HCEC 1CT (cell line): Measurements from ENCODE around the gene STMN3.

Source experiments
- DNase-seq: peaks from one replicate; pipeline ENCODE4 v3.0.0-alpha.2; 2017

Gene STMN3

DNA sequence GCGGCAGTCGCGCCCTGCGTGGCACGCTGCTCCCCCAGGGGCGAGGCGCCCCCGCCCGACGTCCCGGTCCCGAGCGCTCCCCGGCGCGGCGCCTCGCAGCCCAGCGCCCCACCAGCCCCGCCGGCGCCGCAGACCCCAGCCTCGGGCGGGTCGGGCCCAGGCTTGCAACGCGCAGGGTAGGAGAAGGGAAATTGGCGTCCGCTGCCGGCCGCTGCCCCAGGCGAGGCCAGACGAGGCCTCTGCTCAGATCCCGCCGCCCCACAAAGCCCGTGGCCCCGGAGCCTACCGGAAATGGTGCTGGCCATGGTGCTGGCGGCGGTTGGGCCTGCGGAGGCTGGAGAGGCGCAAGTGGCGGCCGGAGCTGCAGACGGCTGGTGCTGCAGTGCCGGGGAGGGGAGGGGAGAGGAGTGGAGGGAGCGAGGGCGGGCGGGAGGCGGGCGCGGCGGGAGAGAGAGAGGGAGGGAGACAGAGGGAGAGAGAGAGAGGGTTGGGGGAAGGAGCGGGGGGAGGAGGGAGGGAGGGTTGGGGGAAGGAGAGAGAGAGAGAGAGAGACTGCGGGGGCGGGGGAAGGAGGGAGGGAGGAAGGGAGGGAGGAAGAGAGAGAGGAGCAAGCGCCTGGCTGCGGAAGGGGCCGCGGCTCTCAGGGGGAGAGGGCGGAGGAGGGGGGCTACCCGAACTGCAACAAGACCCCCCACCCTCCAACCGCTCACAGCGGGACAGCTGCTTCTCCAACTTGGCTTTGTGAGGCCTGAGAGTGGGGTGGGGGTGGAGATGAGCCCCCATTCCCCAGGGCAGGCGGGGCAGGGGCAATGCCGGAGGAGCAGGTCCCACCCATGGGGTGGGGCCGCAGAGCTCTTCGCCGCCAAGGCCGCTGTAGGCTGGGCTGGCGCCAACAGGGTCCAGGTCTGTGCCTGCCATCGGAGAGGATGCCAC lies at the start of gene STMN3:
STMN3 (minus strand) TSS at position 384 of the 933 bp plus-strand sequence; CDS start at position 305, 79 bp downstream.
- peak; percentile 73 for DNase-seq

DNA sequence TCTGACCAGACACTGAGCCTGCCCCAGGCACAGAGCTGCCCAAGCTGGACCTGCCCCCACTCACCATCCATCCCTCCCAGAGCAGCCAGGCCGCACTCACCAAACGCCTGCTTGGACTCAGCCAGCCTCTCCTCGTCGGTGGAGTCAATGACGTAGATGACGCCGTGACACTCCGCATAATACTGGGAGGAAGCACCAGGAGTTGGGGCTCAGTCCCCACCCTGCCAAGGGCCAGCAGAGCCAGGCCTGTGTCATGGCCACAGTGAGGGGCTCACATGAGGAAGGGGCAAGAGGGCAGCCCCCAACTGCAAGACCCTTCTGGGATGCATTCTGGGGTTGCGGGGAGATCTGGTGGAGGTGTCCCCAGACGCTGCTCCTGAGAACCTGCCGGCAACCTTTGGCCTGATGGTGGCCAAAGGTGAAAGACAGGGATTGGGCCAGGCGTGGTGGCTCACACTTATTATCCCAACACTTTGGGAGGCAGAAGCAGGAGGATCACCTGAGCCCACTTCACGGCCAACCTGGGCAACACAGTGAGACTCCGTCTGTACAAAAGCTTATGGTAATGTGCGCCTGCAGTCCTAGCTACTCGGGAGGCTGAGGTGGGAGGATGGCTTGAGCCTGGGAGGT lies 48.9 kb upstream of the STMN3 start:
- DNase-seq, result no peak

DNA sequence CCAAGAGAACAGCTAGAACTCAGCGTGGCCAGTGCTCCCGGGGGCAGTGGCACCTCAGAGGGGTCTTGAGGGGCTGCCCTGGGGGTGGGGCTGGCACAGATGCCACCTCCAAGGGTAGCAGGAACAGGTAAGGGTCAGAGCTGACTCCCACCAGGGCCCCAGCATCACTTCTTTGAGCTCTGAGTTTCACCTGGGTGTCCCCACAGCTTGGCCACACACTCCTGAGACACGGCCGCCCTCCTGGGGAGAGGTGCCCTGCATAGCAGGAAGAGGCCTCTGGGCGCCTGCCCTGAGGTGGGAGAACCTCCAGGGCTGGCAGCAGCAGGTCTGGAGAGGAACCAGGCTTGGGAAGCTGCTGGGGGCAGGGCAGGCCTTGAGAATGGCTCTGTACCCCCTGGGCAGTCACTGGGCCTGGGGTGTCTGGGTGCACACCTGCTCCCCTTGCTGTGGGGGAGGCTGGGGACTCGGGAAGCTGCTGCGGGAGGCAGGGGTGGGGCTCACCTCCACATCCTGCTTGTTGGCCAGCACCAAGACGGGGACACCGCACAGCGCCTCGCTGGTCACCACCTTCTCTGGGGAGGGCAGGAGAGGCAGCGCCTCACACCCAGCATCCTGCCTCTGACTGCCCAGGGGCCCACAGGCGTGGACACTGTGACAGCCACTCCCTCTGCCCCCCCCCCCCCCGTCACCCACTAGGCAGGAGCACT lies 48.3 kb upstream of the STMN3 start:
- no peak for DNase-seq

DNA sequence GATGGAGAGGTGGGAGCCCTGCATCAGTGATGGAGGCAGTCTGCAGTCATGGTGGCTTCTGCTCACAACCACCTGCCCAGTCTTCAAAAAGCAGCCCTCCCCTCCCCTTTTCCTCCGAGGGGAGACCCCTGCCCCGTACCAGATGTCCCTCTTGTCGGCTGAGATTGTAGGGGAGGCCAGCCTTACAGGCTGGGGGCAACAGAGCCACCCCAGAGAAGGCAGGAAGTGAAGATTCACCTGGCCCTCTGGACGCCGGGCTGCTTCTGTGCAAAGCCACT lies 47.8 kb upstream of the STMN3 start:
- DNase-seq, result no peak

DNA sequence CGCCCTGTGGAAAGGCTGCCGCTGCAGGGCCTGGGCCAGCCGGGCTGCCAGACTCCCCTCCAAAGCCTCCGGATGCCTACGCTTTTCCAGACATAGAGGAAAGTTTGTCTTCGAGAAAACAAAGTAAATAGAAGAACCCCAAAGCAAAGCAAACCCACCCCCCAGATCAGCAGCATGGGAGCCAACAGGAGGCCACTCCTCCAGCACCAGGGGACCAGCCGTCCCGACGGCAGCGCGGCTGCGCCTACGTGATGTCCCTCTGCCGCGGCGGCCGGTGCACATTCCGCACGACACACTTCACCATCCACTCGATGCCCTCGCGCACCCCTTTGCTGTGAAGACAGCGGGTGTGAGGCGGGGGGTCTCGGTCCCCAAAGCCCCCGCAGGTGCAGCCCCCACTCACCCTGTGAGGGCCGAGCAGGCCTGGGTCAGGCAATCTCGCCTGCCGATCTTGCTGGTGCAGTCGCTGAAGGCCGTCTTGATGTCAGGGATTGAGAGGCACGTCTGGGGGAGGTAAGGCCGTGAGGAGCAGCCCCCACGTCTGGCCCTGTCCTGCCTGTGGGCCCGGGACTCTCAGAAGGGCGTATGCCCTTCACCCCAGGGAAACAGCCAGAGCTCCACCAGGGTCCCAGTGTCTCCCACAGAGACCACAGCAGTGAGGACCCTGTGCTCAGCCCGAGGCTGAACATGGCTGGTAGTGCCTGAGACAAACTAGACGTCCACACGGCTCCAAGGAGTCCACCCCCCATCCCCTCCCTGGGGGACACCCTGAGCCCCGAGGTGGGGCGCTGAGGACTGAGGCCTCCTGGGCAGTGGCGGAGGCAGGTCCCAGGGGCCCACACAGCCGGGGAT lies 47.2 kb upstream of the STMN3 start:
- no peak for DNase-seq

DNA sequence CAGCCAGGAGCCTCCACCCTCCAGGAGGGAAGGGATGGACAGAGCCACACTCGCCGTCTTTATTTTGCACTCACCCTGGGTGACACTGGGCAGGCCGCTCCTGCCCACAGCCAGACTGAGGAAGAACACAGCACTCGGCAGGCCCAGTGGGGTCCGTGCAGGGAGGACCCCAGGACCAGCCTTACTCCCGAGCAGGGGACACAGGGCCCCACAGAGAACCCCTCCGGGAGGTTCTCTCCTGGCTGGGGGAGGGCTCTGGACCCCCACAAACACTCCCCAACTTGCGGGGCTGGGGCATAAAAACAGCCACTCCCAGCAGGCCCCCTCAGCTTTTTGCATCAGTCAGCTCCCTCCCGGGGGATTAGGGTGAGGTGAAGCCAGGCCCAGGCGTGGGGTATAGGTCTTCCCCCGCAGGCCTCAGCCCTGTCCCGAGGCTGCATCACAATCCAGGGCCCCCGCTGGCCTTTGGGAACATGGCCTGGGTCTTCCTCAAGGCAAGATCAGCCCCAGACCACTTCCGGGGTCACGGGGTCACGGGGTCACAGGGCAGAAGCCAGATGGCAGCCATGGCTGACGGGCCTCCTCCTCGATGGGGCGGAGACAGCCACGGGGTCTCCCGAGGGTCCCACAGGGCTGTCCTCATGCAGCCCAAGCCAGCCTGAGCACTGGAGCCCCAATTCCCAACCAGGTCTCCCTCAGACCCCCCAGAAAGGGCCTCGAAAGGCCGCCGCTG lies 46.4 kb upstream of the STMN3 start:
- DNase-seq, result no peak

DNA sequence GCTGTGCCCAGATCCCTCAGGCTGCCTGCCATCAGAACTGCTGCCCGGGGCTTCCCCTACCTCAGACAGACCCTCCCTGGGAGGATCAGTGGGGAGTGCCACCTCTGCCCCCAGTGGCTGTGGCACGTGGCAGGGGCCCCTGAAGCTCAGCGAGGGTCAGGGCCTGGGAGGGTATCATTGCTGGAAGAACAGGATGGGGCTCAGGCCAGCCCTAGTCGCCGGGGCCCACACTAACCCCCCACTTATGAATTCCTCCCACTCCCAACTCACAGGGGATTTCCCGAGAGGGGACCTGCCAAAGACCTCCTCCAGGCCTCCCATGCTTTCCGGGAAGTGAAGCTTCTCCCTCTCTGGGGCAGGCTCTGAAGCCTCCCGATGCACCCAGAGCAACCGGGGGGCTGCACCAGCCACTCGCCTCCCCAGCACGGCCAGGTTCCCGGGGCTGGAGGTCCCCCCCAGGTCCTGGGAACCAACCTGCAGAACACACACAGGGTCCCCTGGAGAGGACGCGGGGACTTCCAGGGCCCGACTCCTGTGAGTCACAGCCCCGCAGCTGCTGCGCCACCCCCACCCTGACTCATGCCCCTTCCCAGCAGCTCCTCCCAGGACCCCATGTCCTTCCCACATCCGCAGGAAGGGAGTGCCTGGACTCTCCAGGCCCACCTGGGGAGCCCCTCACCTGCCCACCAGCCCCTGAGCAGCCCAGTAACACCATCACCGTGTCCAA lies 45.7 kb upstream of the STMN3 start:
- DNase-seq, result peak; percentile 82

DNA sequence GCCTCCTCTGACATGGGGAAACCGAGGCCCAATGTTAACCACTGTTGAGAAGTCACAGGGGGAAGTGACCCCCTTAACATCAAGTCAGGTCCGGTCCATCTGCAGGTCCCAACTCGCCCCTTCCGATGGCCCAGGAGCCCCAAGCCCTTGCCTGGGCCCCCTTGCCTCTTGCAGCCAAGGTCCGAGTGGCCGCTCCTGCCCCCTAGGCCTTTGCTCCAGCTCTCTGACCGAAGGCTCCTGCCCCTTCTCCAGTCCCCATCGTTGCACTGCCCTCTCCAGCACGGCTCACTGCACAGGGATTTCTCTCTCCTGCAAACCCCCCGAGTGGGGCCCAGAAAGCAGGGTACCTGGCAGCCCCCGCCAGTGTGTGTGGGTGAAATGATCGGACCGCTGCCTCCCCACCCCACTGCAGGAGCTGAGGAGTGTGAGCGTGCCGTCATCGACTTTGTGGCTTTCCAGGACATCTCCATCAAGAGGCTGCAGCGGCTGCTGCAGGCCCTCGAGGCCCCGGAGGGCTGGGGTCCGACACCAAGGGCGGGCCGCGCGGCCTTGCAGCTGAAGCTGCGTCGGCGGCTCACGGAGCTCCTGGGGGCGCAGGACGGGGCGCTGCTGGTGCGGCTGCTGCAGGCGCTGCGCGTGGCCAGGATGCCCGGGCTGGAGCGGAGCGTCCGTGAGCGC lies 44.8 kb upstream of the STMN3 start:
- no peak for DNase-seq

DNA sequence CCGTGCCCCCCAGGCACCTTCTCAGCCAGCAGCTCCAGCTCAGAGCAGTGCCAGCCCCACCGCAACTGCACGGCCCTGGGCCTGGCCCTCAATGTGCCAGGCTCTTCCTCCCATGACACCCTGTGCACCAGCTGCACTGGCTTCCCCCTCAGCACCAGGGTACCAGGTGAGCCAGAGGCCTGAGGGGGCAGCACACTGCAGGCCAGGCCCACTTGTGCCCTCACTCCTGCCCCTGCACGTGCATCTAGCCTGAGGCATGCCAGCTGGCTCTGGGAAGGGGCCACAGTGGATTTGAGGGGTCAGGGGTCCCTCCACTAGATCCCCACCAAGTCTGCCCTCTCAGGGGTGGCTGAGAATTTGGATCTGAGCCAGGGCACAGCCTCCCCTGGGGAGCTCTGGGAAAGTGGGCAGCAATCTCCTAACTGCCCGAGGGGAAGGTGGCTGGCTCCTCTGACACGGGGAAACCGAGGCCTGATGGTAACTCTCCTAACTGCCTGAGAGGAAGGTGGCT lies 44.2 kb upstream of the STMN3 start:
- no peak for DNase-seq

DNA sequence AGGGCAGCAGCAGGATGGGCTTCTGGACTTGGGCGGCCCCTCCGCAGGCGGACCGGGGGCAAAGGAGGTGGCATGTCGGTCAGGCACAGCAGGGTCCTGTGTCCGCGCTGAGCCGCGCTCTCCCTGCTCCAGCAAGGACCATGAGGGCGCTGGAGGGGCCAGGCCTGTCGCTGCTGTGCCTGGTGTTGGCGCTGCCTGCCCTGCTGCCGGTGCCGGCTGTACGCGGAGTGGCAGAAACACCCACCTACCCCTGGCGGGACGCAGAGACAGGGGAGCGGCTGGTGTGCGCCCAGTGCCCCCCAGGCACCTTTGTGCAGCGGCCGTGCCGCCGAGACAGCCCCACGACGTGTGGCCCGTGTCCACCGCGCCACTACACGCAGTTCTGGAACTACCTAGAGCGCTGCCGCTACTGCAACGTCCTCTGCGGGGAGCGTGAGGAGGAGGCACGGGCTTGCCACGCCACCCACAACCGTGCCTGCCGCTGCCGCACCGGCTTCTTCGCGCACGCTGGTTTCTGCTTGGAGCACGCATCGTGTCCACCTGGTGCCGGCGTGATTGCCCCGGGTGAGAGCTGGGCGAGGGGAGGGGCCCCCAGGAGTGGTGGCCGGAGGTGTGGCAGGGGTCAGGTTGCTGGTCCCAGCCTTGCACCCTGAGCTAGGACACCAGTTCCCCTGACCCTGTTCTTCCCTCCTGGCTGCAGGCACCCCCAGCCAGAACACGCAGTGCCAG lies 43.6 kb upstream of the STMN3 start, which contains the start of gene TNFRSF6B:
TNFRSF6B (plus strand) TSS at position 25 of the 729 bp plus-strand sequence; CDS start at position 141, 116 bp downstream.
- no peak for DNase-seq

DNA sequence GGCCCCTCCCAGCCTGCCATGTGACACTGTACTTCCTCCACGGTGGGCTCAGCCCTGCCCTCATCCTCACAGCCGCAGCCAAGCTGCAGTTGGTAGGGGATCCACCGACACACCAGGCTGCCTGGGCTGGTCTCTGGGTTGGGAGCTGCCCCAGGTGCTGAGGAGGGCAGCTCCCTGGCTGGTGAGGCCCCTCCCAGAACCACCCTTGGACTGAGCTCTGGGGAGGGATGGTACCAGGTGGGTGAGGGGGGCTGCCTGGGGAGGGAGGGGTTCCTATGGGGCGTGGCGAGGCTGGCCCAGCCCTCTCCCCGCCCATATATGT lies 43.0 kb upstream of the STMN3 start:
- no peak for DNase-seq

DNA sequence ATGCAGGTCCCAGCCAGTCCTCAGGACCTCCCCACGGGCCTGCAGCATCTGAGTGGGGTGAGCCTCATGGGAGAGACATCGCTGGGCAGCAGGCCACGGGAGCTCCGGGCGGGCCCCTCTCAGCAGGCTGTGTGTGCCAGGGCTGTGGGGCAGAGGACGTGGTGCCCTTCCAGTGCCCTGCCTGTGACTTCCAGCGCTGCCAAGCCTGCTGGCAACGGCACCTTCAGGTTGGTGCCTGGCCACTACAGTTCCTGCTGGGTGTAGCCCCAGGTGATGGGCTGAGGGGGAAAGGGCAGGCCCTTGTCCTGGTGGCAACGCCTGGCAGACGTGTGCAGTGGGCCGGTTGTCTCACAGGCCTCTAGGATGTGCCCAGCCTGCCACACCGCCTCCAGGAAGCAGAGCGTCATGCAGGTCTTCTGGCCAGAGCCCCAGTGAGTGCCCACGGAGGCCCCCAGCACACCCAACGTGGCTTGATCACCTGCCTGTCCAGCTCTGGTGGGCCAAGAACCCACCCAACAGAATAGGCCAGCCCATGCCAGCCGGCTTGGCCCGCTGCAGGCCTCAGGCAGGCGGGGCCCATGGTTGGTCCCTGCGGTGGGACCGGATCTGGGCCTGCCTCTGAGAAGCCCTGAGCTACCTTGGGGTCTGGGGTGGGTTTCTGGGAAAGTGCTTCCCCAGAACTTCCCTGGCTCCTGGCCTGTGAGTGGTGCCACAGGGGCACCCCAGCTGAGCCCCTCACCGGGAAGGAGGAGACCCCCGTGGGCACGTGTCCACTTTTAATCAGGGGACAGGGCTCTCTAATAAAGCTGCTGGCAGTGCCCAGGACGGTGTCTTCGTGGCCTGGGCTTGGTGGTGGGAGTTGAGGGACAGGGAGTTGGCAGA lies 42.4 kb upstream of the STMN3 start:
- DNase-seq, result no peak

DNA sequence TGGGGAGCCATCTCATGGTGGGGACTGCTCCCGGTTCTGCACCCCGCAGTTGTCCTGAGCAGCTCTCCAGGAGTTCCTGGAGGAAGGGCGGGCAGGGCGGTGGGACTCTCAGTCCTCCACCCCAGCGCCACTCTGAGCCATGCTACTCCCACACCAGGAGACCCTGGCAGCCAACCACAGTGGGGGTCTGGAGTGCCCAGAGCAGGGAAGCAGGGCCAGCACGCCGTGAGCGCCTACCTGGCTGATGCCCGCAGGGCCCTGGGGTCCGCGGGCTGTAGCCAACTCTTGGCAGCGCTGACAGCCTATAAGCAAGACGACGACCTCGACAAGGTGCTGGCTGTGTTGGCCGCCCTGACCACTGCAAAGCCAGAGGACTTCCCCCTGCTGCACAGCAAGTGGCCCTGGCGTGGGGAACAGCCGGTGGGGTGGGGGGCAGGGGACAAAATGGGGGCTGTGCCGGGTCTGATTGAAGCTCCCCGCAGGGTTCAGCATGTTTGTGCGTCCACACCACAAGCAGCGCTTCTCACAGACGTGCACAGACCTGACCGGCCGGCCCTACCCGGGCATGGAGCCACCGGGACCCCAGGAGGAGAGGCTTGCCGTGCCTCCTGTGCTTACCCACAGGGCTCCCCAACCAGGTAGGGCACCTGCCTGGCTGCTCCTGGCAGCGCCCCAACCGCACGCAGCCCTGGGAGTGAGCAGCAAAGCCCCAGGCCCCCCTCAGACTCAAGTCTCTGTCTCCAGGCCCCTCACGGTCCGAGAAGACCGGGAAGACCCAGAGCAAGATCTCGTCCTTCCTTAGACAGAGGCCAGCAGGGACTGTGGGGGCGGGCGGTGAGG lies 41.6 kb upstream of the STMN3 start:
- no peak for DNase-seq

DNA sequence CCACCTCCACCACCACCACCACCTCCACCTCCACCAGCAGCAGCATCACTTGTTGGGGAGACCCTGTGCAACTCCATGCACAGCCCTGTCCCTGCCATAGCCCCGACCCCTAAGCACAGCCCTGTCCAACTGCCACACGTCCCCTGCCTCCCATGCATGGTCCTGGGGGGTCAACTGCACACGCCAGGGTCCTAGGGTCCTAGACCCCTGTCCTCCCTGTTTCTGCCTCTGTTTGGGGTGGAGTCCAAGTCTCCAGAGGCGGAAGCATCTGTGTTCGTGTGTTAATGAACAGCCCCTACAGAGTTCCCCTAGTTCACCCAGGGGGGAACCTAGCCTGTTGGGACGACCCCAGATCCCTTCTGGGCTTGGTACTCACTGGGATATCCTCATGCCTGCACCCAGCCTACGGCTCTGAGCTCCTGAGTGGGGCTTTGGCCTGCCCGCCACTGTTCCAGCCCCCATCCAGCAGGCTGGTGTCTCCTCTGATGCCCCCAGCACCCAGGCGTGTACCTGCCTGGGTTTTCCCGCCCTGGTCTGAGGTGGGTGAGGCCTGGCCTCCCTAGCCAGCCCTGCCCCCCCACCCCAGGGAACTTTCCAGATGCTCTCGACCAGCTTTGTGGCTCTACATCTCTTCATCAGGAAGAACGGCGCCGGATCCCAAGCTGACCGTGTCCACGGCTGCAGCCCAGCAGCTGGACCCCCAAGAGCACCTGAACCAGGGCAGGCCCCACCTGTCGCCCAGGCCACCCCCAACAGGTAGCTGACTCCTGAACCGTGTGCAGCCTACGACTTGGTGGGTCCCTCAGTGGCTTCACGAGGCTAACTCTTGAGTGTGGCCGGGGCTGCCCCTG lies 40.7 kb upstream of the STMN3 start:
- no peak for DNase-seq

DNA sequence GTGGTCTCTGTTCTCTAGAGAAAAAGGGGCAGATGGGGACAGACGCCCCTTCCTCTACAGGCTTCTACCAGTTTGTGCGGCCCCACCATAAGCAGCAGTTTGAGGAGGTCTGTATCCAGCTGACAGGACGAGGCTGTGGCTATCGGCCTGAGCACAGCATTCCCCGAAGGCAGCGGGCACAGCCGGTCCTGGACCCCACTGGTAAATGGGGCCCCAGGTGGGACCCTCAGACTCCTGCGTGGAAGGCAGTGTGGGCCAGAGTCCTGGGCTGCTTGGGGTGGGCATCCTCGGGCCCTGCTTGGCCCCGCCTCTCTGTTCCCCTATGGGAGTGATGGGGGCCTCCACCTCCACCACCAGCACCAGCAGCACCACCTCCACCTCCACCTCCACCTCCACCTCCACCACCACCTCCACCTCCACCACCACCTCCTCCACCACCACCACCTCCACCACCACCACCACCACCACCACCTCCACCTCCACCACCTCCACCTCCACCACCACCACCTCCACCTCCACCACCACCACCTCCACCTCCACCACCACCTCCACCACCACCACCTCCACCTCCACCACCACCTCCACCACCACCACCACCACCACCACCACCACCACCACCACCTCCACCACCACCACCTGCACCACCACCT lies 40.0 kb upstream of the STMN3 start:
- no peak for DNase-seq

DNA sequence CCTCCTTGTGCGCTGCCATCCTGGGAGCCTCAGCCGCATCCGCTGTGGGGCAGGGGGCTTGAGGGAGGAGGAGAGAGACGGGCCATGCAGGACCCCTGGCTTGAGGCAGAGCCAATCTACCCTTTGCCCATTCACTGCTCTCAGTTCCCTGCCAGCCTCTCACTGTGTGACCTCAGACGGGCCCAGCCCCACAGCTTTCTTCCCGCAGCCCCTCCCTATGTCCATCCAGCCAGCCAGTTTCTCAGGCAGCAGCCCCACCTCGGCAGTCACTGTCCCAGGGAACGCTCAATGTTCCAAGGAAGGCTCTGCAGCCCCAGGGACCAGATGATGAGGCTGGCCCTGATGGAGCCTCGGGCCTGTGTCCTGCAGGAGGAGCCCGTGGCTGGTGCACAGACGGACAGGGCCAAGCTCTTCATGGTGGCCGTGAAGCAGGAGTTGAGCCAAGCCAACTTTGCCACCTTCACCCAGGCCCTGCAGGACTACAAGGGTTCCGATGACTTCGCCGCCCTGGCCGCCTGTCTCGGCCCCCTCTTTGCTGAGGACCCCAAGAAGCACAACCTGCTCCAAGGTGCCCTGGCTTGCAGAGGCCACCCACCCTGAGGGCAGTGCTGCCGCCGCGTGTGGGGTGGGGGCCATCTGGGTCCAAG lies 39.3 kb upstream of the STMN3 start:
- peak; percentile 37 for DNase-seq
